ENCODE measurements around the gene TRPV2.
"Not testable (repeated sequence)": the region's sequence is repeated elsewhere in the genome, so short reads cannot be mapped to it uniquely, and the experiment has no call there.

Gene TRPV2

DNA sequence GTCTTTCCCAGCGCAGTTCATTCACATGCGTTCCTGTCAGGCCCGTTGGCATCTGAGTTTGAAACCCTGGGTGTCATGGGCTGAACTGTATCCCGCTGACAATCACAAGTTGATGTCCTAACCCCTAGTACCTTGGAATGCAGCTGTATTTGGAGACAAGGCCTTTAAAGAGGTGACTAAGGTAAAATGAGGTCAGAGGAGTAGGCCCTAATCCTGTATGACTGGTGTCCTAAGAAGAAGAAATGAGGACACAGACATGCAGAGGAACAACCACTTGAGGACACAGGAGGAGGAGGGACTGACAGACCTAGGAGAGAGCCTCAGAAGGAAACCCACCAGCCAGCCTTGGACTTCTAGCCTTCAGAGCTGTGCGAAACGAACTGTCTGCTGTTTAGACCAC is 33.1 kb downstream of the TRPV2 start:
- Histone ChIP-seq H3K9ac (ENCODE audit: low read depth, low read length) (no peak overlapping the region), H3K9me3 (ENCODE audit: control insufficient read depth, insufficient read depth, low read length) (no peaks in the 10 kb centered on the region), H3K36me3 (ENCODE audit: insufficient read depth, low read length) (no peaks in the 10 kb centered on the region), H3K4me1 (ENCODE audit: insufficient read depth, low read length) (no peaks in the 10 kb centered on the region)

DNA sequence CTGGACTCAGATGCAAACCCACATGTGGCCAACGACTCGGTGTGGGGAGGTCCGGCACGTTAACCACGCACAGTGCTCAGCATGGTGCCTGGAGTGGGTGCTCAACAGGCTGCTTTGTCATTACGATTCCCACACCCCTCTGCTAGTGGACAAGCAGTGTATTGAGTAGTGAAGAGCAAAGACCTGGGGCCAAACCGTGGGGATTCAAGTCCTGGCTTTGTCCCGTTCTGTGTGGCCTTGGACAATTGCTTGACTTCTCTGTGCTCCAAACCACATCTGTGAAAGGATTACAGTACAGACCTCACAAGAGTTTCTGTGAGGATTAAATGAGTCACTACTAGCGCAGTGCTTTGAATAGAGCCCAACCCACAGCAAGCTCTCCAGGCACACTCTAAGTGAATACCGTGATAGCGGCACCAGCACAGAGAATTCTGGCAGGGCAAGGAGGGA is 33.8 kb downstream of the TRPV2 start:
- no peaks in the 10 kb centered on the region for H3K4me1 ChIP-seq (ENCODE audit: insufficient read depth, low read length)
- H3K9me3 ChIP-seq (ENCODE audit: control insufficient read depth, insufficient read depth, low read length), result no peaks in the 10 kb centered on the region
- H3K9ac ChIP-seq (ENCODE audit: low read depth, low read length), result no peak overlapping the region
- no peaks in the 10 kb centered on the region for H3K36me3 ChIP-seq (ENCODE audit: insufficient read depth, low read length)

DNA sequence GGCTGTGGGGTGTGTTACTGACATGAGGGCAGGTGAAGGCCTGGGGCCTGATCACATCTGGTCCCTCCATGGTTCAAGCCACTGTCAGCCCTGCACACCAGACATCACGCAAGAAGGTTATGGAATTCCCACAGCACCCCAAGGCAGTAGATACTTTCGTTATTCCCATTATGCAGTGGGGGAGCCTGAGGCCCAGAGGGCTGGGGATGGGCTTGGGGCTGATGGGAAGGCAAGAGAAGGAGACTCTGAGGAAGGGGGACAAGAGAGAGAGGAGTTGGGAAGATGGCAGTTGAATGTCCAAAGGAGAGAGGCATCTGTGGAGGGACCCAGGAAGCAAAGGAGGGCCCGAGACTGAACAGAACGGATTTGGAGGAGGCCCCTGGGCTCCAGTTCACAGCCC is 34.7 kb downstream of the TRPV2 start:
- Histone ChIP-seq H3K9ac (ENCODE audit: low read depth, low read length) (no peak overlapping the region), H3K36me3 (ENCODE audit: insufficient read depth, low read length) (no peaks in the 10 kb centered on the region), H3K9me3 (ENCODE audit: control insufficient read depth, insufficient read depth, low read length) (no peaks in the 10 kb centered on the region), H3K4me1 (ENCODE audit: insufficient read depth, low read length) (no peaks in the 10 kb centered on the region)

DNA sequence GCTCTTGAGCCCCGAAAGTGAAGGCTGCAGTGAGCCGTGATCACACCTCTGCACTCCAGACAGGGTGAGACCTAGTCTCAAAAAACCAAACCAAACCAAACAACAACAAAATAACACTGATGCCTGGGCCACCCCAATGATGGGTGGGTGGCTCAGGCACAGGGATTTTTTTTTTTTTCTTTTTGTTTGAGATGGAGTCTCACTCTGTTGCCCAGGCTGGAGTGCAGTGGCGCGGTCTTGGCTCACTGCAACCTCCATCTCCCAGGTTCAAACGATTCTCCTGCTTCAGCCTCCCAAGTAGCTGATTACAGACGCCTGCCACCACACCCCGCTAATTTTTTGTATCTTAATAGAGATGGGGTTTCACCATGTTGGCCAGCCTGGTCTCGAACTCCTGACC is 36.9 kb downstream of the TRPV2 start:
- not testable (repeated sequence) for H3K4me1 ChIP-seq (ENCODE audit: insufficient read depth, low read length); H3K36me3 ChIP-seq (ENCODE audit: insufficient read depth, low read length); H3K9ac ChIP-seq (ENCODE audit: low read depth, low read length); H3K9me3 ChIP-seq (ENCODE audit: control insufficient read depth, insufficient read depth, low read length)

DNA sequence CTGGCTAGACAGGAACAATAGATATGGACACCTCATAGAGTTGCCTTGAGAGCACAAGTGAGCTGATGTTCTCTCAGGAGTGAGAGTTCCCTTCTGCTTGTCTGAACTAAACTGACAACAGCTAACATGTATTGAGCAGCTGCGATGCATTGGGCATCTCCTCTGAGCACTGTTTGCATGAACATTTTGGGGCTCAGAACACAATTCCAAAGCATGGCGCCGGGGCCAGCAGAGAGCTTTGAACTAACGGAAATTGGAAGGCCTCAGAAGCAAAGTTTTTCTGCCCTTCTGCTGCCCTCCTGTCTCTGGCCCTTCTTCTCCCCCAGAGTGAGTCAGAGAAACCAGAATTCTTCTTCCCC is 38.1 kb downstream of the TRPV2 start:
- H3K9me3 ChIP-seq (ENCODE audit: control insufficient read depth, insufficient read depth, low read length), result no peaks in the 10 kb centered on the region
- no peaks in the 10 kb centered on the region for H3K4me1 ChIP-seq (ENCODE audit: insufficient read depth, low read length)
- H3K36me3 ChIP-seq (ENCODE audit: insufficient read depth, low read length), result no peaks in the 10 kb centered on the region
- no peak overlapping the region for H3K9ac ChIP-seq (ENCODE audit: low read depth, low read length)

DNA sequence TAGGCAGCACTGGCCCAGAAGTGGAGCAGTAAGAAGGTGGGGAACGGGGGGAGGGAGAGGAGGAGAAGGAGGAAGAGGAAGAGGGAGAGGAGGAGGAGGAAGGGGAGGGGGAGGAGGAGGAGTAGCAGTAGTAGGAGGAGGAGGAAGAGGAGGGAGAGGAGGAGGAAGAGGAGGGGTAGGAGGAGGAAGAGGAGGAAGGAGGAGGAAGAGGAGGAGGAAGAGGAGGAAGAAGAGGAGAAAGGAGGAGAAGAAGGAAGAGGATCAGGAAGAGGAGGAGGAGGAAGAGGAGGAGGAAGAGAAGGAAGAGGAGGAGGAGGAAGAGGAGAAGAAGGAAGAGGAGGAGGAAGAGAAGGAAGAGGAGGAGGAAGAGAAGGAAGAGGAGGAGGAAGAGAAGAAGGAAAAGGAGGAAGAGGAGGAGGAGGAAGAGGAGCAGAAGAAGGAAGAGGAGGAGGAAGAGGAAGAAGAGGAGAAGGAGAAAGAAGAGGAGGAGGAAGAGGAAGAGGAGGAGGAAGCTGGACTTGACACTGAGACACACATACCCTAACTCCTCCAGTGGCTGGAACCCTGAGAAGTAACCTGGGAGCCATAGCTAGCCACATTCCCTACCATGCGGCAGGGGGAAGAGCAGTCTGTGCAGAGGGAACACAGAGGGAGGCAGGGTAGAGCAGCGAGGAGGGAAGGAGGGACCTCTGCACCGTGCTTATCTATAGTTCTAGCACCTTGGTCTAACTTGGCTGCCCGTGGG is 40.8 kb downstream of the TRPV2 start:
- Histone ChIP-seq H3K9ac (ENCODE audit: low read depth, low read length) (no peak overlapping the region), H3K4me1 (ENCODE audit: insufficient read depth, low read length) (peaks cover 18% of the 10 kb centered on the region; the same call in 1 of the 2 replicates), H3K9me3 (ENCODE audit: control insufficient read depth, insufficient read depth, low read length) (no peaks in the 10 kb centered on the region), H3K36me3 (ENCODE audit: insufficient read depth, low read length) (no peaks in the 10 kb centered on the region)

DNA sequence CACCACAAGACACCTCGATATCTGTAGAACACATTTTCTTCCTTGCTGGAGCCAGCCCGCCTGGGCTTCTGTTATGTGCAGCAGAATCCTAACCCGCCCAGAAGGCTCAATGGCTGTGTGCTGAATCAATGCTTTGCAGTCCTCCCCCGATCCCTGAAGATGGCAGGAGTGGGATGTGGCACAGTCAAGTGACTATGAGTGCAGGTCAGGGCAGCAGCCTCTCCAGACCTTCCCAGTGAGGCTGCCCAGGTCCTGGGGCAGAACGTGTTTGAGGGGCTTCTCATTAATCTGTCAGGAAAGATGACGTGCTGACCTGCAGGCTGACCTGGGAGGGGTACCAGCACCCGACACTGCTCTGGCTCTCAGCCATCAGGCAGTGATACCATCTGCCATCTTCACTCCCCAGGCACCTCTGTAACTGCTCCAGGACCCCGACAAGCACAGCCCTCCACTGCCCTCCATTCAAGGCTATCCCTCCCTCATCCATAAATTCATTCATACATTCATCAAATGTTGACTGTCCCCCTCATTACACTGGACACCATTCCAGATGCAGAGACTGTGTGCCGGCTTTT is 41.5 kb downstream of the TRPV2 start:
- Histone ChIP-seq H3K9ac (ENCODE audit: low read depth, low read length) (no peak overlapping the region), H3K9me3 (ENCODE audit: control insufficient read depth, insufficient read depth, low read length) (no peaks in the 10 kb centered on the region), H3K36me3 (ENCODE audit: insufficient read depth, low read length) (no peaks in the 10 kb centered on the region), H3K4me1 (ENCODE audit: insufficient read depth, low read length) (peaks cover 18% of the 10 kb centered on the region; the same call in 1 of the 2 replicates)

DNA sequence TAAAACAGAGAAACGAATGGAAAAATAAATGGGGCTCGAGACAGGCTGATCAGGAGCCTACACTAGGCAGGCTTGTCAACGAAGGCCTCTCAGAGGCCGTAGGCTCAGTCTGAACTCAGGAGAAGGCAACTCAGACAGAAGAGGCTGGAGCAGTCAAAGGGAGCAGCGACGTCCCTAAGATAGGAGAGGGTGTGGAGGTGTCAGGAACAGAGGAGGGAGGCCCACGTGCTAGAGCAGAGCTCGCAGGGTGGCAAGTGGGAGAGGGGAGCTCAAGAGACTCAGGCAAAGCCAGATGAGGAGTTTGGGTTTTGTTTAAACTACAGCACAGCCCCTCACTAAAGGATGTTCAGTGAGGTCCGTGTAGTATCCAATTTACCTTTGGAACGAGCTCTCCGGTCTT is 43.9 kb downstream of the TRPV2 start:
- Histone ChIP-seq H3K9me3 (ENCODE audit: control insufficient read depth, insufficient read depth, low read length) (no peaks in the 10 kb centered on the region), H3K9ac (ENCODE audit: low read depth, low read length) (no peak overlapping the region), H3K36me3 (ENCODE audit: insufficient read depth, low read length) (no peaks in the 10 kb centered on the region), H3K4me1 (ENCODE audit: insufficient read depth, low read length) (peaks cover 26% of the 10 kb centered on the region; the same call in 1 of the 2 replicates)

DNA sequence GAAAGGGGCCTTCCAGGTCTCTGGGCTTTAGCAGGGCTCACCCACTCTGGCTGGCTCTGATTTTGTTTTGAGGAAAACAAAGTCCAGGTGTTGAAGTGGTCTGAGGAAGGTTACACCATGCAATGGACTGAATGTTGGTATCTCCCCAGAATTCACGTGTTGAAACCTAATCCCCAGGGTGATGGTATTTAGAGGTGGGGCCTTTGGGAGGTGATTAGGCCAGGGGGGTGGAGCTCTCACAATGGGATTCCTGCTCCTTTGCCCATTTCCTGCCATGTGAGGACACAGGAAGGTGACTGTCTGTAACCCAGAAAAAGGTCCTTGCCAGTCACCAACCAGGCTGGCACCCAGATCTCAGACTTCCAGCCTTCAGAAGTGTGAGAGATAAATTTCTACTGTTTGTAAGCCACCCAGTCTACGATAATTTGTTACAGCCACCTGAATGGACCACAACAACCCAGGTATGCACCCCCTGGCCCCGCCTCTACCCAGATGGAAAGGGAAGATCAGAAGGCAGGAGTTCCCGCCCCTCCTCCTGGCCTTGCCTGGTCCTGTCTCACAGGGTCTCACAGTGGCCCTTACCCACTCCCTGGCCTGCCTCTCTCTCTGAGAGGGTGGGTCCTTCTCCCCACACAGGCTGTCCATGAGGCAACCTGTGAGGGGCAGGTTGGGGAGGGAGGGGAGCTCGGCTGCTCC is 44.6 kb downstream of the TRPV2 start:
- no peaks in the 10 kb centered on the region for H3K36me3 ChIP-seq (ENCODE audit: insufficient read depth, low read length)
- no peak overlapping the region for H3K9ac ChIP-seq (ENCODE audit: low read depth, low read length)
- no peaks in the 10 kb centered on the region for H3K9me3 ChIP-seq (ENCODE audit: control insufficient read depth, insufficient read depth, low read length)
- peaks cover 26% of the 10 kb centered on the region; the same call in 1 of the 2 replicates for H3K4me1 ChIP-seq (ENCODE audit: insufficient read depth, low read length)

DNA sequence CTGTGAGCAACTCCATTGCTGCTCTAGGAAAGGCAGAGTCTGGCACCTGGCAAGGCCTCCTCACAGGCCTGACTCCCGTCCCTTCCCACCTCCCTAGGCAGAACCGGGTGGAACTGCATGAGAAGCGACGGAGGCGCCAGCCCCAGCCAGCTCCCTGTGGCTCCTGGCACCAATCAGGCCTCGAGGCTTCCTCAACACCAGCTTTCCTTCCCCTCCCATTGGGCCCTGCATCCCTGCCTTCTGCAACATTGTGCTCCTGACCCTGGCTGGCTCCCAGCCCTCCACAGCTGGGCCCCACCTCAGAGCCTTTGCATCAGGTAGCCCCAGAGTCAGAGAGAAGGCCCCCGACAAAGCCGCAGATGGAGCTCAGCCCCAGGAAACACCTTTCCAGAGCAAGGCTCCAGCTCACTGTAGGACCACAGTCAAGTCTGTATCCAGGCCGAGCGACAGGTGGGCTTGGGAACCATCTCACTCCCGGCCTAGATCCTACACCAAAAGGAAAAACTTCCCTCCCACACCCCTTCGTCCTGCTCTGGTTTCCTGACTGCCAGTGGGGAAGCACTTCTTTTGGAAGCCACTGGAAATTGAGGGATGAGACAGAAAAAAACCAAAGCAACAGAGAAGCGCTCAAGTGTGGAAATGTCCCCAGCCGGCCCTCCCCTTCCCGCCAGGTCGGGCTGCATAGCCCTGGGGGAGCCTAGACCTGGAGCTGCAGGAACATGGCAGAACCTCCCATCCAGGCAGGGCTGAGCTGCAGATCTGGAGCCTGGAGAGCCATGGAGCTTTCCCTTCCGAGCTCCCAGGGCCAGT is 45.6 kb downstream of the TRPV2 start:
- Histone ChIP-seq H3K4me1 (ENCODE audit: insufficient read depth, low read length) (peaks cover 32% of the 10 kb centered on the region; the same call in 1 of the 2 replicates), H3K36me3 (ENCODE audit: insufficient read depth, low read length) (no peaks in the 10 kb centered on the region), H3K9ac (ENCODE audit: low read depth, low read length) (no peak overlapping the region), H3K9me3 (ENCODE audit: control insufficient read depth, insufficient read depth, low read length) (no peaks in the 10 kb centered on the region)

DNA sequence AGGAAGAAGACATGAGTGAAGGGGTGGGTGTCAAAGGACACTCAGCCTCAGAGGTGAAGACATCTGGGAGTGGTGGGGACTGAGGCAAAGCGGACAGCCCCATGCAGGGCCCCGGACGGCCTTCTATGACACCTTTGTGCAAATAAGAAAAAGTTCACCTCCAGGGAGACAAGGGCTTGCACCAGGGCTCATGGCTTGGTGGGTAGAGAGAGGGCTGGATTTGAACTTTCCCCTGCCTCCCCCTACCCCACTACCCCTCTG is 46.2 kb downstream of the TRPV2 start:
- Histone ChIP-seq H3K9ac (ENCODE audit: low read depth, low read length) (no peak overlapping the region), H3K4me1 (ENCODE audit: insufficient read depth, low read length) (peaks cover 36% of the 10 kb centered on the region; the same call in 1 of the 2 replicates), H3K9me3 (ENCODE audit: control insufficient read depth, insufficient read depth, low read length) (no peaks in the 10 kb centered on the region), H3K36me3 (ENCODE audit: insufficient read depth, low read length) (no peaks in the 10 kb centered on the region)

DNA sequence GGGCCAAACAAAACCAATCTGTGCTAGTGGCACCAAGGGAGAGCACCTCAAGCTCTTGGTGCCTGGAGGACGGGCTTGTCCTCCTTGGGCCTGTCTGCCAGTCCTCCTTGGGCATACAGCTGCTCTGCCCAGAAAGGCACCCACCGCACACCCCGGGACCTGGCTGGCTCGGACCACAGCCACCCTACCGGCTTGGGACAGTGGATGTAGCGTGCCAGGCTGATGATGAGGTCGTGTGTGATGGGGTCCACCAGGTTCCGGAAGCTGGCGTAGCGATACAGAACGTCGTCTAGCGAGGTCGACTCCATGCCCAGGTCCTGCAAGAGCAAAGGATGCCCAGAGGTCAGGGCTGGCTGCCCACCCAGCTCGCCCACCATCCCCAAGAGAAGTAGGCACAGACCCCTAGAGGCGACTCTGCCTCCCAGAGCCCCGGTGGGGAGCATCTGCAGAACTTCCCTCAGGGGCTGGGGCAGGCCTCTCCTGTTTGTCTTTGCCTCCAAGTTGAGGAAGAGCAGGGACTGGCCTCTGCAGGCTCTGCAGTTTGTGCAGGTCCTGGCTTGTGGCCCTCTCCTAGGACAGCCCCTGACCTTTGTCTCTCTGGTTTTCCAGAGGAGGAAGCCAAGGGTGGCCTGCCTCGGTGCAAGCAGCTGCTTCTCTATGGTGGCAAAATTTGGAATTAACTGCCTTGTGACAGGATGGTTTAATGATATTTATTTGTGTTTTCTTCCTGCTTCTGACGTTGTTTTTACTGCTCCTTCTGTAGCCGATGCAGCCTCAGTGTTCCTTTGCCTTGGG is 46.9 kb downstream of the TRPV2 start:
- Histone ChIP-seq H3K4me1 (ENCODE audit: insufficient read depth, low read length) (peaks cover 36% of the 10 kb centered on the region; the same call in 1 of the 2 replicates), H3K36me3 (ENCODE audit: insufficient read depth, low read length) (no peaks in the 10 kb centered on the region), H3K9ac (ENCODE audit: low read depth, low read length) (no peak overlapping the region), H3K9me3 (ENCODE audit: control insufficient read depth, insufficient read depth, low read length) (no peaks in the 10 kb centered on the region)

DNA sequence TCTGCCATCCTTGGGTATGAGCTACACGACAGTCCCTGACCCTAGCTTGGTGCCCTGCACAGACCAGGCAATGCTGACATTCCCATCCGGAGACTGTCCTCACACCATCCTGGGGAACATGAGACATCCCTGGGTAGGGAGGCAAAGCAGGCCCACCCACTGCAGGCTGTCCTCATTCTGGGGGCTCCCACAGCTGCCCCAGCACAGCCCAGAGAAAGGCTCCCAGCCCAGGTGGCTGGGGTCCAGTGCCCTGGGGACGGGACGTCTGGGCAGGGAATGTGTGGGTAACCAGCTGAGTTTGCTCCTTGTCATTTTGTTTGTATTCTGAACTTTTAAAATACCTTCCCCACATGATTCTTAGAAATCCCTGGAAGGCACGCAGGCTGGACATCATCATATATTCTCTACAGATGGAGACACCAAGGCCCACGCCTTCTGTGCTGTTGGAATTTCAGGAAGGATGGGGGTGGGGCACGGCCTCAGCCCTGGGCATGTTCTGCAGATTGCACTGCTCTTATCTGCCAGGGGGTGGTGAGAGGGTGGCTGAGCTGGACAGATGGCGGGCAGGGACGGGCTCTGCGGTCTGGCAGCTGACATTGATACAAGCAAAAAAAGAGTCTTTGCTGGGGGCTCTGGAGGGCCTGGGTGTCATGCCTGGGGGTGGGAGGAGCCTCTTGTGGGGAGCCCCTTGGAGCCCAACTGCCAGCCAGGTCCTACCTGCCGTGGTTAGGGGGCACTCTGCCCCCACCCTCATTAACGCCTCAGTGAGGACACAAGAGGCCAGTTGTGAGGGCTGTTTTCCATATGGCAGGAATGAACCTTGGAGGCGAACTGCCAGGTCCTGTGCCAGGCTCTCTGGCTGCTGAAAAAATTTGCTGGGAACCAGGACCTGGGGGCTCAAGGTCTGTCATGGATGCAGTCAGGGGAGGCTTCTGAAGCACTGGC is 48.3 kb downstream of the TRPV2 start:
- Histone ChIP-seq H3K9ac (ENCODE audit: low read depth, low read length) (no peak overlapping the region), H3K4me1 (ENCODE audit: insufficient read depth, low read length) (peaks cover 36% of the 10 kb centered on the region; the same call in 1 of the 2 replicates), H3K9me3 (ENCODE audit: control insufficient read depth, insufficient read depth, low read length) (no peaks in the 10 kb centered on the region), H3K36me3 (ENCODE audit: insufficient read depth, low read length) (no peaks in the 10 kb centered on the region)
